Adrenal gland (tissue), 5 donors: ENCODE data around the gene TSPOAP1.

Source experiments
- POLR2A ChIP-seq, 2 donors: fragments of 450-650 bp; IDR thresholded peaks; one replicate each; pipeline ENCODE4 v1.6.1; 2017; ENCODE audit warnings: antibody characterized with exemption in 2 of 2, mild to moderate bottlenecking in 2 of 2, moderate library complexity in 1 of 2
- TF ChIP-seq, protein P1 (sequence below), 6 experiments: fragments of 450-650 bp in 4 of 6; fragments of 200-600 bp in 2 of 6; sonication (generic) in 1 of 6; IDR thresholded peaks; 1 replicate in 5 of 6; 2 replicates in 1 of 6; pipeline versions ENCODE4 v1.5.1 to v1.8.0; 2016 to 2021; ENCODE audit warnings: antibody characterized with exemption in 6 of 6, mild to moderate bottlenecking in 2 of 6, moderate library complexity in 1 of 6
- donor health status: DM: no; HTN: no; CAD: no.

- TF ChIP-seq, protein P1, sequence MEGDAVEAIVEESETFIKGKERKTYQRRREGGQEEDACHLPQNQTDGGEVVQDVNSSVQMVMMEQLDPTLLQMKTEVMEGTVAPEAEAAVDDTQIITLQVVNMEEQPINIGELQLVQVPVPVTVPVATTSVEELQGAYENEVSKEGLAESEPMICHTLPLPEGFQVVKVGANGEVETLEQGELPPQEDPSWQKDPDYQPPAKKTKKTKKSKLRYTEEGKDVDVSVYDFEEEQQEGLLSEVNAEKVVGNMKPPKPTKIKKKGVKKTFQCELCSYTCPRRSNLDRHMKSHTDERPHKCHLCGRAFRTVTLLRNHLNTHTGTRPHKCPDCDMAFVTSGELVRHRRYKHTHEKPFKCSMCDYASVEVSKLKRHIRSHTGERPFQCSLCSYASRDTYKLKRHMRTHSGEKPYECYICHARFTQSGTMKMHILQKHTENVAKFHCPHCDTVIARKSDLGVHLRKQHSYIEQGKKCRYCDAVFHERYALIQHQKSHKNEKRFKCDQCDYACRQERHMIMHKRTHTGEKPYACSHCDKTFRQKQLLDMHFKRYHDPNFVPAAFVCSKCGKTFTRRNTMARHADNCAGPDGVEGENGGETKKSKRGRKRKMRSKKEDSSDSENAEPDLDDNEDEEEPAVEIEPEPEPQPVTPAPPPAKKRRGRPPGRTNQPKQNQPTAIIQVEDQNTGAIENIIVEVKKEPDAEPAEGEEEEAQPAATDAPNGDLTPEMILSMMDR (IDR thresholded peaks at IDR 0.05) = no peak
- no peak for TF ChIP-seq POLR2A (IDR thresholded peaks at IDR 0.05)
These were observed 11.8 kb upstream of the TSPOAP1 start for GRCh38 chr17:58340405-58340876.
